ENCODE data around the gene CCNQ. TPM values are rescaled to one million over a fixed set of nuclear protein-coding genes. Genes with fewer than 3 reads are reported as not detected.

CCNQ gene
- polyA plus RNA-seq, 1 donor (not counting 4 experiments of a cell fraction or from before 2014, with no cell fraction given), result 31.1 TPM

DNA sequence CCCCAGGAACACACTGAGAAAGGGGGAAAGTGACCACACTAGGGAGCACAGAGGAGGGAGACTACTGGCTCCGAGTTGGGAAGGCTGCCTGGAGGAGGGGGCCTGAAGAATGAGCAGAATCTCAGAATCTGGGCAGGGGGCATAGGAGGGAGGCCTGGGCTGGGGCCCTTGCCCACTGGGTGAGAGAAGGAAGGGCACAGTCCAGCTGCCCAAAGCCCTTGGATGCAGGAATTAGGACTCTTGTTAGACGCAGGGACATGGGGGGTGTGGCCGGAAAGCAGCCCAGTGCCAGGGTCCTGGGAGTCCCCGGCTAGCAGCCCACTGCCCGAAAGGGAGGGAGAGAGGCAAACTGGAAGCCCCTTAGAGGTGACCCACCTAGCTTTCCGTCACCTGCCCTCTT is 46.2 kb upstream of the CCNQ start:
- Histone ChIP-seq H3K9me3 (ENCODE audit: control insufficient read depth, low read depth, low read length) (peaks cover 1% of the 10 kb centered on the region), H3K9ac (ENCODE audit: control insufficient read depth, extremely low read depth, insufficient read depth, low read length) (no peak overlapping the region), H3K4me2 (ENCODE audit: control insufficient read depth, extremely low read depth, insufficient read depth, low read depth, low read length) (no peak overlapping the region), H2AFZ (ENCODE audit: control insufficient read depth, low read length) (no peak overlapping the region), H3K4me1 (ENCODE audit: control insufficient read depth, extremely low read depth, insufficient read depth, low read length) (peaks cover 7% of the 10 kb centered on the region), H3K36me3 (ENCODE audit: control insufficient read depth in 2 of 2, extremely low read depth in 1 of 2, insufficient read depth in 2 of 2, low read length in 2 of 2) (no peaks in the 10 kb centered on the region), H3K4me3 (ENCODE audit: control insufficient read depth in 2 of 3, extremely low read depth in 1 of 3, insufficient read depth in 2 of 3, low read depth in 1 of 3, low read length in 3 of 3) (no peak overlapping the region), H4K20me1 (ENCODE audit: control insufficient read depth, extremely low read depth, insufficient read depth, low read length) (no peaks in the 10 kb centered on the region), H3K79me2 (ENCODE audit: control insufficient read depth, insufficient read depth, low read length) (no peaks in the 10 kb centered on the region), H3K9me1 (ENCODE audit: control insufficient read depth, extremely low read depth, insufficient read depth, low read length) (no peaks in the 10 kb centered on the region), H3K27me3 (ENCODE audit: control insufficient read depth, extremely low read depth, insufficient read depth, low read length) (peaks cover 63% of the 10 kb centered on the region), H3K27ac (ENCODE audit: control insufficient read depth, insufficient read depth, low read length) (no peak overlapping the region)
- dilution Hi-C loops (cut with MboI; ENCODE audit: extremely low pct_ligation_motif_present, low sequenced_read_pairs), result no loop called here
- no peak for DNase-seq (ENCODE audit: low read depth, low spot score)
- no peak for FAIRE-seq
- TF ChIP-seq, protein P1, sequence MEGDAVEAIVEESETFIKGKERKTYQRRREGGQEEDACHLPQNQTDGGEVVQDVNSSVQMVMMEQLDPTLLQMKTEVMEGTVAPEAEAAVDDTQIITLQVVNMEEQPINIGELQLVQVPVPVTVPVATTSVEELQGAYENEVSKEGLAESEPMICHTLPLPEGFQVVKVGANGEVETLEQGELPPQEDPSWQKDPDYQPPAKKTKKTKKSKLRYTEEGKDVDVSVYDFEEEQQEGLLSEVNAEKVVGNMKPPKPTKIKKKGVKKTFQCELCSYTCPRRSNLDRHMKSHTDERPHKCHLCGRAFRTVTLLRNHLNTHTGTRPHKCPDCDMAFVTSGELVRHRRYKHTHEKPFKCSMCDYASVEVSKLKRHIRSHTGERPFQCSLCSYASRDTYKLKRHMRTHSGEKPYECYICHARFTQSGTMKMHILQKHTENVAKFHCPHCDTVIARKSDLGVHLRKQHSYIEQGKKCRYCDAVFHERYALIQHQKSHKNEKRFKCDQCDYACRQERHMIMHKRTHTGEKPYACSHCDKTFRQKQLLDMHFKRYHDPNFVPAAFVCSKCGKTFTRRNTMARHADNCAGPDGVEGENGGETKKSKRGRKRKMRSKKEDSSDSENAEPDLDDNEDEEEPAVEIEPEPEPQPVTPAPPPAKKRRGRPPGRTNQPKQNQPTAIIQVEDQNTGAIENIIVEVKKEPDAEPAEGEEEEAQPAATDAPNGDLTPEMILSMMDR (optimal IDR thresholded peaks at IDR 0.05 in 1 of 3, IDR thresholded peaks at IDR 0.05 in 1 of 3, conservative IDR thresholded peaks at IDR 0.05 in 1 of 3; ENCODE audit: extremely low read depth in 1 of 3, insufficient read depth in 2 of 3, low read length in 3 of 3), result no peak
- no peak for TF ChIP-seq EZH2 (IDR thresholded peaks at IDR 0.05; ENCODE audit: low read length)

DNA sequence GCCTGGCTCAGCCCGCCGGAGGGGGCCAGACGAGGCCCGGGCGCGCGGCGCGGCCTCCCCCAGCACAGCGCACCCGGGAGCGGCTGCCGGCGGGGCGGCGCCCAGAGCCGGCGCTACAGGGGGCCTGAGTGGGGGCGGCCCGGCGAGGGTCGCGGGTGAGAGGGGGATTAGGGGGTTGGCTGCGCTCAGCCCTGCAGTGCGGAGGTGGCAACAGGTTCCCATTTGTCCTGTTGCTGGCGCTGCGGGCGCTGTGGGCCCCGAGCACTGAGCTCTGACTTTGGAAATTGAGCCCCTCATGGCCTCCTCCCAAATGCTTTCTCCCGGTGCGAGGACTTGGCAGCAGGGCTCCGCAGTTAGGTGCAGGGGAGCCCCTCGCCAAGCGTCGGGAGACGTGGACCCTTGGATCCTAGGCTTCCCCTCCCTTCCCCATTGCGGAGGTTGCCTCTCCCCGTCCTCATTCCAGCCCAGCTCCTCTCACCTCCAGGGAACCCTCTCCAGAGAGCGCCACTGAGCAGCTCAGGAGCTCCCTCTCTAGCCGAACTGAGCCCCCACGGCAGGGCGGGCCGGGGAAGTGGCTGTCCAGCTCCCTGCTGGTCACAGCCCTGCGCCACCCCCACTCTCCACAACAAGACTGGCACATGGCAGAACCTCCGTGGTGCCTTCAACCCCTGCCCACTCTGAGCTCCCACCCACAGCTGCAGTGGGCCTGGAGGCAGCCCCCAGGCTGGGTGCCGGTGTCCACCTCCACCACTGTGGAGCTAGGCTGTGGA is 45.6 kb upstream of the CCNQ start:
- no peaks in the 10 kb centered on the region for H3K9me1 ChIP-seq (ENCODE audit: control insufficient read depth, extremely low read depth, insufficient read depth, low read length)
- DNase-seq (ENCODE audit: low read depth, low spot score), result no peak
- H3K4me3 ChIP-seq (ENCODE audit: control insufficient read depth in 2 of 3, extremely low read depth in 1 of 3, insufficient read depth in 2 of 3, low read depth in 1 of 3, low read length in 3 of 3), result no peak overlapping the region
- H4K20me1 ChIP-seq (ENCODE audit: control insufficient read depth, extremely low read depth, insufficient read depth, low read length), result no peaks in the 10 kb centered on the region
- no peak for TF ChIP-seq EZH2 (IDR thresholded peaks at IDR 0.05; ENCODE audit: low read length)
- TF ChIP-seq, protein P1 (optimal IDR thresholded peaks at IDR 0.05 in 1 of 3, IDR thresholded peaks at IDR 0.05 in 1 of 3, conservative IDR thresholded peaks at IDR 0.05 in 1 of 3; ENCODE audit: extremely low read depth in 1 of 3, insufficient read depth in 2 of 3, low read length in 3 of 3), result no peak
- no peaks in the 10 kb centered on the region for H3K79me2 ChIP-seq (ENCODE audit: control insufficient read depth, insufficient read depth, low read length)
- peaks cover 1% of the 10 kb centered on the region for H3K9me3 ChIP-seq (ENCODE audit: control insufficient read depth, low read depth, low read length)
- peaks cover 69% of the 10 kb centered on the region for H3K27me3 ChIP-seq (ENCODE audit: control insufficient read depth, extremely low read depth, insufficient read depth, low read length)
- FAIRE-seq, result no peak
- H3K4me2 ChIP-seq (ENCODE audit: control insufficient read depth, extremely low read depth, insufficient read depth, low read depth, low read length), result no peak overlapping the region
- H3K4me1 ChIP-seq (ENCODE audit: control insufficient read depth, extremely low read depth, insufficient read depth, low read length), result peaks cover 7% of the 10 kb centered on the region
- no peaks in the 10 kb centered on the region for H3K36me3 ChIP-seq (ENCODE audit: control insufficient read depth in 2 of 2, extremely low read depth in 1 of 2, insufficient read depth in 2 of 2, low read length in 2 of 2)
- H3K9ac ChIP-seq (ENCODE audit: control insufficient read depth, extremely low read depth, insufficient read depth, low read length), result no peak overlapping the region
- no peak overlapping the region for H3K27ac ChIP-seq (ENCODE audit: control insufficient read depth, insufficient read depth, low read length)
- no peak overlapping the region for H2AFZ ChIP-seq (ENCODE audit: control insufficient read depth, low read length)
- dilution Hi-C loops (cut with MboI; ENCODE audit: extremely low pct_ligation_motif_present, low sequenced_read_pairs), result no loop called here
